Heart left ventricle (tissue), 16 donors: ENCODE measurements around the gene TF. TPM values are rescaled to one million over a fixed set of nuclear protein-coding genes. Genes with fewer than 3 reads are reported as not detected.

Experiments
- ATAC-seq, 4 donors: fragments of 200-7000 bp; cut with Tn5 transposase; one replicate each; pipeline ENCODE4 v1.9.1; 2020 to 2022; ENCODE audit warnings: moderate library complexity in 4 of 4, mild to moderate bottlenecking in 3 of 4, moderate number of reproducible peaks in 1 of 4
- DNase-seq, 5 donors: peaks; one replicate each; pipeline ENCODE4 v3.0.0-alpha.2; 2020
- H3K27ac ChIP-seq, 12 donors: fragments of 200-600 bp; sonication (generic) in 4 of 12; one replicate each; pipeline versions ENCODE4 v1.5.0 to v1.8.0; 2016 to 2022; ENCODE audit warnings: mild to moderate bottlenecking in 2 of 12
- H3K27me3 ChIP-seq, 9 donors: fragments of 200-600 bp; sonication (generic) in 2 of 9; one replicate each; pipeline versions ENCODE4 v1.5.1 to v1.8.0; 2016 to 2022; ENCODE audit warnings: mild to moderate bottlenecking in 3 of 9
- H3K36me3 ChIP-seq, 9 donors: fragments of 200-600 bp; sonication (generic) in 2 of 9; one replicate each; pipeline versions ENCODE4 v1.5.0 to v1.8.0; 2018 to 2022; ENCODE audit warnings: mild to moderate bottlenecking in 2 of 9
- H3K4me1 ChIP-seq, 12 donors: fragments of 200-600 bp; sonication (generic) in 4 of 12; one replicate each; pipeline versions ENCODE4 v1.5.0 to v1.8.0; 2016 to 2022; ENCODE audit warnings: mild to moderate bottlenecking in 3 of 12
- H3K4me3 ChIP-seq, 12 donors: fragments of 200-600 bp; sonication (generic) in 4 of 12; one replicate each; pipeline versions ENCODE4 v1.5.0 to v1.8.0; 2017 to 2022; ENCODE audit warnings: mild to moderate bottlenecking in 9 of 12, moderate library complexity in 4 of 12
- H3K9me3 ChIP-seq, 12 donors: fragments of 200-600 bp; sonication (generic) in 4 of 12; one replicate each; pipeline versions ENCODE4 v1.5.0 to v1.8.0; 2016 to 2022; ENCODE audit warnings: mild to moderate bottlenecking in 1 of 12
- POLR2A ChIP-seq, 2 donors: fragments of 450-650 bp; IDR thresholded peaks; one replicate each; pipeline ENCODE4 v1.6.1; 2017; ENCODE audit warnings: antibody characterized with exemption in 2 of 2, mild to moderate bottlenecking in 2 of 2, moderate library complexity in 2 of 2
- WGBS, 4 donors: extraction: QIAGEN DNeasy Blood & Tissue Kit in 2 of 4; methylation state at CpG; one replicate each; pipeline versions ENCODE4 v1.1.5 to v1.1.7; 2013 to 2018; 5-methylcytosine and 5-hydroxymethylcytosine counted together
- intact Hi-C, 10 donors: fragments of 100-400 bp; cut with DNase I; formaldehyde crosslinking; loops; one replicate each; pipeline versions ENCODE4 v1.11.1 to v1.14.2; 2022
- long read RNA-seq, 3 donors: library from polyadenylated mRNA; unstranded; transcript quantifications; one replicate each; pipeline ENCODE4 v2.0.0, GENCODE V29; 2020 to 2021
- polyA plus RNA-seq, 2 donors: library from polyadenylated mRNA; stranded (reverse); fragments of 200-250 nt; gene quantifications; one replicate each; pipeline ENCODE4 v1.2.3, GENCODE V29; 2013
- total RNA-seq, 9 donors: library from RNA; depleted of rRNA in 2 of 9; stranded (reverse); fragments of >200 nt in 2 of 9; fragmentation: NEBNext Ultra II Directional in 3 of 9; extraction: Animal tissue kit (Norgen Biotek cat#: 25700) in 3 of 9; gene quantifications; one replicate each; pipeline versions ENCODE4 v1.1.0 to v1.2.4, GENCODE V29; 2016 to 2023
- TF ChIP-seq, protein P1 (sequence below), 12 donors: fragments of 200-600 bp; sonication (generic) in 4 of 12; IDR thresholded peaks; one replicate each; pipeline versions ENCODE4 v1.5.0 to v1.8.0; 2018 to 2022; ENCODE audit warnings: antibody characterized with exemption in 12 of 12, mild to moderate bottlenecking in 5 of 12
- donor health status: ischemic (EF 13 %, LVEDD 7.1; RV severe dilation, severe dysfunction).
- donor health status: healthy with polysubstance abuse.
- donor health status: DM: no; HTN: yes; CAD: no.
- donor health status: DM: no; HTN: no; CAD: no.
- donor health status: ischemic (EF 25% LVEDD 6.9; RV normal size, moderate dysfunction).
- donor health status: ischemic (EF 25% LVEDD 5.7; RV mildly dilated, moderate dysfunction).
- donor health status: healthy.
- donor health status: DM: yes; HTN: yes; CAD: no.
- donor health status: ischemic (EF 35%, LVEDD 5.7; RV mildly dilated, moderate dysfunction).
- donor health status: nonischemic (EF 11% LVEDD 7.7; RV severe dilation, severe dysfunction).
- donor health status: DM: yes; HTN: yes; CAD: no.
- donor health status: PGD.
- donor health status: ischemic (EF 29% LVEDD 5.4; RV normal size, mild dysfunction).
- donor health status: nonischemic (EF 23%, LVEDD 6.1; RV moderate dilation, normal function).

Gene TF
- total RNA-seq, result 10 to 100 TPM in 1 of 9 donors, 1 to 10 TPM in 6, under 1 TPM in 1, not detected in 1; 0.86 to 76.0 (median 2.4) TPM
- polyA plus RNA-seq, result 1 to 10 TPM; 1.9 to 3.8 TPM
- long read RNA-seq, donor 1, result 0 reads
- long read RNA-seq, donor 2, full-length matches to known transcripts, result 1 of 2 reads
- long read RNA-seq, donor 2, partial matches to known transcripts, result 0 of 2 reads
- long read RNA-seq, donor 2, other reads (novel, unspliced or antisense), result 1 of 2 reads
- long read RNA-seq, donor 3, result 0 reads

GRCh38 chr3:133745981-133746711 is at the start of gene TF:
Gene TF (plus strand): TSS chr3:133746393. CDS start chr3:133746441, 48 bp downstream.
- Histone ChIP-seq H3K36me3 (no peaks in the 10 kb centered on the region), H3K4me3 (peak within 1 kb of the TSS in 9 of 12 donors; percentile 3 to 44 (median 29)), H3K27ac (no peak within 1 kb of the TSS), H3K4me1 (peaks cover 0 to 11% (median 0%) of the 10 kb centered on the region in 12 donors), H3K27me3 (peaks cover 0 to 22% (median 10%) of the 10 kb centered on the region in 9 donors), H3K9me3 (no peaks in the 10 kb centered on the region)
- intact Hi-C loops, result no loop called here
- DNase-seq, result peak in 1 of 5 donors; percentile 67
- ATAC-seq, result peak in 2 of 4 donors; percentile 40 to 42
- 4 to 13% (median 10%) methylated on average over 35 to 50 of the region's 50 CpGs for WGBS, 4 donors
- TF ChIP-seq POLR2A (IDR thresholded peaks at IDR 0.05), result no peak
- TF ChIP-seq, protein P1, sequence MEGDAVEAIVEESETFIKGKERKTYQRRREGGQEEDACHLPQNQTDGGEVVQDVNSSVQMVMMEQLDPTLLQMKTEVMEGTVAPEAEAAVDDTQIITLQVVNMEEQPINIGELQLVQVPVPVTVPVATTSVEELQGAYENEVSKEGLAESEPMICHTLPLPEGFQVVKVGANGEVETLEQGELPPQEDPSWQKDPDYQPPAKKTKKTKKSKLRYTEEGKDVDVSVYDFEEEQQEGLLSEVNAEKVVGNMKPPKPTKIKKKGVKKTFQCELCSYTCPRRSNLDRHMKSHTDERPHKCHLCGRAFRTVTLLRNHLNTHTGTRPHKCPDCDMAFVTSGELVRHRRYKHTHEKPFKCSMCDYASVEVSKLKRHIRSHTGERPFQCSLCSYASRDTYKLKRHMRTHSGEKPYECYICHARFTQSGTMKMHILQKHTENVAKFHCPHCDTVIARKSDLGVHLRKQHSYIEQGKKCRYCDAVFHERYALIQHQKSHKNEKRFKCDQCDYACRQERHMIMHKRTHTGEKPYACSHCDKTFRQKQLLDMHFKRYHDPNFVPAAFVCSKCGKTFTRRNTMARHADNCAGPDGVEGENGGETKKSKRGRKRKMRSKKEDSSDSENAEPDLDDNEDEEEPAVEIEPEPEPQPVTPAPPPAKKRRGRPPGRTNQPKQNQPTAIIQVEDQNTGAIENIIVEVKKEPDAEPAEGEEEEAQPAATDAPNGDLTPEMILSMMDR (IDR thresholded peaks at IDR 0.05), result no peak

- ATAC-seq (no peak), DNase-seq (no peak)
- Histone ChIP-seq H3K27me3 (no peaks in the 10 kb centered on the region), H3K9me3 (peaks cover 0 to 3% (median 0%) of the 10 kb centered on the region in 12 donors), H3K4me1 (no peaks in the 10 kb centered on the region), H3K36me3 (no peaks in the 10 kb centered on the region), H3K4me3 (no peak overlapping the region), H3K27ac (no peak overlapping the region)
- TF ChIP-seq POLR2A (IDR thresholded peaks at IDR 0.05), result no peak
- TF ChIP-seq, protein P1 (IDR thresholded peaks at IDR 0.05), result no peak
- intact Hi-C loops, result no loop called here
- WGBS, 4 donors, result 79 to 85% (median 82%) methylated on average over 2 of the region's 2 CpGs
Observed at GRCh38 chr3:133697960-133698359, 48.2 kb upstream of the TF start.

DNA sequence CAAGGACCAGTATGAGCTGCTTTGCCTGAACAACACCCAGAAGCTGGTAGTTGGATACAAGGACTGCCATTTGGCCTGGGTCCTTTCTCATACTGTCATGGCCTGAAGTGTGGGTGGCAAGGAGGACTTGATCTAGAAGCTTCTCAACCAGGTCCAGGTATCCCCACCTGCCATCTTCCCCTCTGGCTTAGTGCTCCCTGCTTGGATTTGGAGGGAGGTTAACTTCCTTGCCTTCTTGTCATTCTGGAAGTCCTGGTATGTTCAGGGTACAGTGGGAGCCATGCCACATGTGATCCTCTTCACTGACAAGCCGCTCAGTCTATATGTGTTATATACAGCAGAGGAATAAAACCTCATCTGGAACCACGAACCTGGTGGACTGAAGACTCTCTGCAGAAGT is 46.7 kb upstream of the TF start:
- intact Hi-C loops, result no loop called here
- no peaks in the 10 kb centered on the region for H3K4me1 ChIP-seq
- ATAC-seq, result no peak
- TF ChIP-seq, protein P1 (IDR thresholded peaks at IDR 0.05), result no peak
- no peak for TF ChIP-seq POLR2A (IDR thresholded peaks at IDR 0.05)
- H3K27ac ChIP-seq, result no peak overlapping the region
- no peak overlapping the region for H3K4me3 ChIP-seq
- H3K27me3 ChIP-seq, result no peaks in the 10 kb centered on the region
- 65 to 75% (median 69%) methylated on average over 2 of the region's 2 CpGs for WGBS, 4 donors
- no peaks in the 10 kb centered on the region for H3K36me3 ChIP-seq
- DNase-seq, result no peak
- H3K9me3 ChIP-seq, result peaks cover 0 to 3% (median 0%) of the 10 kb centered on the region in 12 donors

- TF ChIP-seq, protein P1 (IDR thresholded peaks at IDR 0.05), result no peak
- TF ChIP-seq POLR2A (IDR thresholded peaks at IDR 0.05), result no peak
- WGBS, 4 donors, result 81 to 87% (median 83%) methylated on average over 3 of the region's 3 CpGs
- Histone ChIP-seq H3K9me3 (peaks cover 0 to 3% (median 0%) of the 10 kb centered on the region in 12 donors), H3K4me3 (no peak overlapping the region), H3K27ac (no peak overlapping the region), H3K4me1 (no peaks in the 10 kb centered on the region), H3K27me3 (no peaks in the 10 kb centered on the region), H3K36me3 (no peaks in the 10 kb centered on the region)
- intact Hi-C loops, result no loop called here
- ATAC-seq (no peak), DNase-seq (no peak)
Observed at GRCh38 chr3:133699903-133700302, 46.3 kb upstream of the TF start.
